Esophagus muscularis mucosa (tissue), 4 donors: ENCODE results near the gene NRCAM. TPM values are rescaled to one million over a fixed set of nuclear protein-coding genes. Genes with fewer than 3 reads are reported as not detected.

Experiments used
- DNase-seq: peaks from one replicate; pipeline ENCODE4 v3.0.0-alpha.2; 2017; ENCODE audit errors: extremely low spot score
- H3K27ac ChIP-seq, 4 donors: fragments of 200-600 bp; sonication (generic); replicated peaks in 1 of 4; 1 replicate in 3 of 4; 2 replicates in 1 of 4; pipeline ENCODE4 v1.5.1; 2016 to 2019; ENCODE audit warnings: mild to moderate bottlenecking in 1 of 4
- H3K27me3 ChIP-seq, 4 donors: fragments of 200-600 bp; sonication (generic); one replicate each; pipeline versions ENCODE4 v1.5.1 to v1.6.0; 2016 to 2019
- H3K36me3 ChIP-seq, 4 donors: fragments of 200-600 bp; sonication (generic); one replicate each; pipeline ENCODE4 v1.5.1; 2016 to 2019
- H3K4me1 ChIP-seq, 4 donors: fragments of 200-600 bp; sonication (generic); one replicate each; pipeline ENCODE4 v1.5.1; 2016 to 2019
- H3K4me3 ChIP-seq, 4 donors: fragments of 200-600 bp; sonication (generic); 1 replicate in 2 of 4; 2 replicates in 2 of 4; pipeline ENCODE4 v1.5.1; 2016 to 2019; ENCODE audit warnings: mild to moderate bottlenecking in 4 of 4, moderate library complexity in 1 of 4
- H3K9me3 ChIP-seq, 4 donors: fragments of 200-600 bp; sonication (generic); 1 replicate in 3 of 4; 2 replicates in 1 of 4; pipeline ENCODE4 v1.5.1; 2016 to 2019
- CTCF ChIP-seq, 3 experiments: fragments of 200-600 bp in 2 of 3; fragments of 450-650 bp in 1 of 3; sonication (generic) in 2 of 3; IDR thresholded peaks; one replicate each; pipeline ENCODE4 v1.5.1; 2017 to 2019; ENCODE audit warnings: antibody characterized with exemption in 3 of 3, mild to moderate bottlenecking in 2 of 3, moderate library complexity in 1 of 3
- EP300 ChIP-seq: sonication (generic); formaldehyde crosslinking; IDR thresholded peaks from one replicate; pipeline ENCODE4 v1.6.1; 2017; ENCODE audit warnings: antibody characterized with exemption
- POLR2A ChIP-seq: fragments of 450-650 bp; IDR thresholded peaks from one replicate; pipeline ENCODE4 v1.6.1; 2017; ENCODE audit warnings: antibody characterized with exemption, moderate library complexity, mild to moderate bottlenecking, low read depth
- POLR2AphosphoS5 ChIP-seq, 2 donors: sonication (generic); formaldehyde crosslinking; IDR thresholded peaks; one replicate each; pipeline ENCODE4 v1.6.1; 2017; ENCODE audit warnings: antibody characterized with exemption in 2 of 2
- WGBS: methylation state at CpG from one replicate; pipeline ENCODE4 v1.1.5; 2018; 5-methylcytosine and 5-hydroxymethylcytosine counted together
- intact Hi-C: fragments of 100-400 bp; cut with DNase I; formaldehyde crosslinking; loops from one replicate; pipeline ENCODE4 v1.15.1; 2023
- total RNA-seq, 4 donors: library from RNA; depleted of rRNA; stranded (reverse); fragments of >200 nt; gene quantifications; one replicate each; pipeline versions ENCODE4 v1.1.0 to v1.2.1, GENCODE V29; 2016

Gene NRCAM
- total RNA-seq, 4 donors from 2014 or later = 2.9 to 5.2 (median 3.3) TPM

GRCh38 chr7:108452707-108453106 lies 3.5 kb downstream of the NRCAM start:
- TF ChIP-seq CTCF (IDR thresholded peaks at IDR 0.05) (peak; percentile 13 to 40 (median 14)), POLR2AphosphoS5 (IDR thresholded peaks at IDR 0.05) (no peak)
- Histone ChIP-seq H3K4me1 (peaks cover 18 to 30% (median 26%) of the 10 kb centered on the region in 4 donors), H3K36me3 (no peaks in the 10 kb centered on the region), H3K4me3 (no peak overlapping the region), H3K27ac (no peak overlapping the region), H3K9me3 (no peaks in the 10 kb centered on the region), H3K27me3 (peaks cover 0 to 57% (median 30%) of the 10 kb centered on the region in 4 donors)
- WGBS = 79% methylated on average over 2 of the region's 2 CpGs
- intact Hi-C loops = no loop called here
- no peak for DNase-seq

- Histone ChIP-seq H3K27me3 (peaks cover 0 to 44% (median 21%) of the 10 kb centered on the region in 4 donors), H3K4me3 (no peak overlapping the region), H3K9me3 (no peaks in the 10 kb centered on the region), H3K36me3 (no peaks in the 10 kb centered on the region), H3K27ac (no peak overlapping the region), H3K4me1 (peaks cover 15 to 20% (median 19%) of the 10 kb centered on the region in 4 donors)
- 90% methylated on average over 2 of the region's 2 CpGs for WGBS
- DNase-seq = no peak
- no peak for TF ChIP-seq CTCF (IDR thresholded peaks at IDR 0.05)
- TF ChIP-seq POLR2AphosphoS5 (IDR thresholded peaks at IDR 0.05) = no peak
- TF ChIP-seq POLR2A = no peak
- no peak for TF ChIP-seq EP300
- intact Hi-C loops = no loop called here
Measured at GRCh38 chr7:108451296-108451848, 4.9 kb downstream of the NRCAM start.

GRCh38 chr7:108450160-108450559 lies 6.1 kb downstream of the NRCAM start:
- no peaks in the 10 kb centered on the region for H3K36me3 ChIP-seq
- no peak overlapping the region for H3K4me3 ChIP-seq
- DNase-seq = no peak
- WGBS = 82% methylated on average over 1 of the region's 1 CpG
- no peak overlapping the region for H3K27ac ChIP-seq
- intact Hi-C loops = no loop called here
- H3K4me1 ChIP-seq = peaks cover 6 to 7% (median 7%) of the 10 kb centered on the region in 4 donors
- no peaks in the 10 kb centered on the region for H3K9me3 ChIP-seq
- peaks cover 0 to 32% (median 13%) of the 10 kb centered on the region in 4 donors for H3K27me3 ChIP-seq
- no peak for TF ChIP-seq EP300

DNA sequence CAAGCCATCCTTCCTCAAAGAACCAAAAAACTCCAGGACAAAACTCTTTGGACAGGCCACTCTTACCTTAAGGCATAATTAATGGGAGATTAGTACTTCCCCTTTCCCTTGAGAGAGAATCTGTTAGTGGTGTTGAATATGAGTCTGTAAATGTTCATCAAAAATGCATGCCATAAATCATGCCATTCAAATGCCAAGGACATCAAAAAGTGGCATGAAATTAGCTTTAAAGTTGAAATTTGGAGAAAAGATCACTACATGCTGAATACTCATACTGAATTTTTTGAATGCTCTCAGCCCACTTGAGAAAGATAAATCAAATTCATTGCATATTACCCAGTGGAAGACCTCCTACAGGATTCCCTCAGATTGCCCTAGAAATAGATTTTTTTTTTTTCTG lies 6.7 kb downstream of the NRCAM start:
- Histone ChIP-seq H3K27me3 (peaks cover 0 to 25% (median 7%) of the 10 kb centered on the region in 4 donors), H3K9me3 (no peaks in the 10 kb centered on the region), H3K36me3 (no peaks in the 10 kb centered on the region), H3K27ac (no peak overlapping the region), H3K4me1 (peaks cover 0 to 1% (median under 1%) of the 10 kb centered on the region in 4 donors), H3K4me3 (no peak overlapping the region)
- intact Hi-C loops = no loop called here
- no peak for DNase-seq
- TF ChIP-seq EP300 (no peak), POLR2A (no peak), POLR2AphosphoS5 (IDR thresholded peaks at IDR 0.05) (no peak), CTCF (IDR thresholded peaks at IDR 0.05) (no peak)

DNA sequence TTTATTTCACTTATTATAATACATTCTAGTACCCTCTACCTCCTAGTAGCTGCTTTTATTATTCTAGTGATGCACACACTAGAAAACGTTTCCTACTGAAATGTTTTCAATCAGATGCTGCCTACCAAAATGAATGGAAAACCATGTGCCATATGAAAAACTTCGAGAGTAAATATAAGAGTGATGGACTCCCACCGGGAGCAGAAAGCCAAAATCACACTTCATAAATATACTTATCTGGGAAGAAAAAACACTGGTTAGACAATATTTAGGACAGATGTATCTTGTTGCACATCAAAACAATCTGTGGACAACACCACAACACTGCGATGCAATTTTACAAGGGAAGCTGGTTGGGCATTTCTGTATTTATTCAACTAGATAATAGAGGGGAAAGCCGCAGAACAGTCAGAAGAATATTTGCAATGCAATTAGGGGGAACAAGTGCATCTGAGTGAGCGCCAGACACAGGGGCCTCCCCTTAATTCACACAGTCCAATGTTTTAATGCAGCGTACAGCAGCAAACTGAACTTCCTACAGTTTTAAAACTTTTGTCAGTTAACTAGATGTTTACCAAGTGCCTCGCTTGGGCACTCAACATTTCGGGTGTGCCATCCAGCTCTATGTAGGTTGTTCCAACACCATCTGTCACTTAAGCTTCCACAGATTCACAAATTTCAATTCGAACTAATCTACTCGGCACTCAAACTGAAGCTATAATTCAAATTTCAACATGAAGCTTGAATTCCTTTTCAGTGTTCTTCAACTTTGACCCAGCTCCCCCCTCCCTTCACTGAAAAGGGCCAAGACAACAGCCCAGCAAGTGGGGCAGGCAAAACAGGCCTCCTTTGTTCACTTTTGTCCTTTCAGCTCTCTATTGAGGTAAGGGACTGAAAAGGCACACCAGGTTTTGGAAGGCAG lies 7.4 kb downstream of the NRCAM start:
- no peak for DNase-seq
- TF ChIP-seq CTCF (IDR thresholded peaks at IDR 0.05) (no peak), POLR2AphosphoS5 (IDR thresholded peaks at IDR 0.05) (no peak), EP300 (no peak), POLR2A (no peak)
- no peaks in the 10 kb centered on the region for H3K9me3 ChIP-seq
- intact Hi-C loops = no loop called here
- peaks cover 0 to 19% (median 6%) of the 10 kb centered on the region in 4 donors for H3K27me3 ChIP-seq
- WGBS = 75% methylated on average over 11 of the region's 11 CpGs
- H3K4me1 ChIP-seq = no peaks in the 10 kb centered on the region
- no peak overlapping the region for H3K27ac ChIP-seq
- H3K36me3 ChIP-seq = no peaks in the 10 kb centered on the region
- no peak overlapping the region for H3K4me3 ChIP-seq
